HepG2 (cell line): ENCODE results near the gene KRT17. TPM values are rescaled to one million over a fixed set of nuclear protein-coding genes. Genes with fewer than 3 reads are reported as not detected.

Source experiments
- ATF2 ChIP-seq: sonication (generic); formaldehyde crosslinking; IDR thresholded peaks from 2 replicates; pipeline ENCODE4 v1.4.0; 2020; ENCODE audit warnings: missing genetic modification reagents
- ATF4 ChIP-seq, 2 experiments: fragments of 450-650 bp in 1 of 2; sonication (generic) in 1 of 2; formaldehyde crosslinking; IDR thresholded peaks; 2 replicates each; pipeline versions ENCODE4 v1.5.0 to v1.8.0; 2020 to 2022; ENCODE audit warnings: mild to moderate bottlenecking in 1 of 2, missing genetic modification reagents in 1 of 2
- CAMTA2 ChIP-seq: sonication (generic); formaldehyde crosslinking; IDR thresholded peaks from 2 replicates; pipeline ENCODE4 v1.4.0; 2020; ENCODE audit warnings: mild to moderate bottlenecking, missing genetic modification reagents, borderline replicate concordance
- EED ChIP-seq: sonication (generic); formaldehyde crosslinking; IDR thresholded peaks from 2 replicates; pipeline ENCODE4 v1.5.0; 2020; ENCODE audit warnings: mild to moderate bottlenecking, missing genetic modification reagents
- ERF ChIP-seq: IDR thresholded peaks from 2 replicates; pipeline ENCODE4 v1.6.1; 2018; ENCODE audit warnings: missing biosample characterization, missing genetic modification reagents
- GFI1 ChIP-seq: sonication (generic); formaldehyde crosslinking; IDR thresholded peaks from 2 replicates; pipeline ENCODE4 v1.5.0; 2020; ENCODE audit warnings: missing genetic modification reagents, mild to moderate bottlenecking, borderline replicate concordance
- HNF4A ChIP-seq: sonication (generic); formaldehyde crosslinking; IDR thresholded peaks from 2 replicates; pipeline ENCODE4 v1.4.0; 2020; ENCODE audit warnings: missing genetic modification reagents
- HOXA3 ChIP-seq: sonication (generic); formaldehyde crosslinking; IDR thresholded peaks from 2 replicates; pipeline ENCODE4 v1.5.0; 2020; ENCODE audit warnings: missing genetic modification reagents
- ISL2 ChIP-seq: sonication (generic); formaldehyde crosslinking; IDR thresholded peaks from 2 replicates; pipeline ENCODE4 v1.5.0; 2020; ENCODE audit warnings: missing genetic modification reagents
- PITX1 ChIP-seq: sonication (generic); formaldehyde crosslinking; IDR thresholded peaks from 2 replicates; pipeline ENCODE4 v1.5.1; 2020; ENCODE audit warnings: mild to moderate bottlenecking, missing genetic modification reagents
- RFX3 ChIP-seq: IDR thresholded peaks from 2 replicates; pipeline ENCODE4 v1.6.1; 2016; ENCODE audit warnings: missing biosample characterization, missing genetic modification reagents
- RNF2 ChIP-seq: fragments of 450-650 bp; conservative IDR thresholded peaks from 2 replicates; pipeline ENCODE4 v1.6.1; 2016; ENCODE audit warnings: low read depth
- ZBTB46 ChIP-seq: sonication (generic); formaldehyde crosslinking; IDR thresholded peaks from 2 replicates; pipeline ENCODE4 v1.4.0; 2020; ENCODE audit warnings: mild to moderate bottlenecking, missing genetic modification reagents, borderline replicate concordance
- ZHX1 ChIP-seq: sonication (generic); formaldehyde crosslinking; IDR thresholded peaks from 2 replicates; pipeline ENCODE4 v1.8.1; 2022; ENCODE audit warnings: low read depth, mild to moderate bottlenecking, missing genetic modification reagents
- ZNF124 ChIP-seq: sonication (generic); formaldehyde crosslinking; IDR thresholded peaks from 2 replicates; pipeline ENCODE4 v1.4.0; 2020; ENCODE audit warnings: missing genetic modification reagents
- ZNF253 ChIP-seq: sonication (generic); formaldehyde crosslinking; IDR thresholded peaks from 2 replicates; pipeline ENCODE4 v1.8.0; 2022; ENCODE audit warnings: mild to moderate bottlenecking, missing genetic modification reagents, borderline replicate concordance
- ZNF282 ChIP-seq: fragments of 450-650 bp; IDR thresholded peaks from 2 replicates; pipeline ENCODE4 v1.6.1; 2018; ENCODE audit not compliant: partially characterized antibody
- ZNF513 ChIP-seq: sonication (generic); formaldehyde crosslinking; conservative IDR thresholded peaks from 2 replicates; pipeline ENCODE4 v1.5.0; 2020; ENCODE audit warnings: missing genetic modification reagents
- ZNF598 ChIP-seq: sonication (generic); formaldehyde crosslinking; IDR thresholded peaks from 2 replicates; pipeline ENCODE4 v1.5.1; 2020; ENCODE audit warnings: mild to moderate bottlenecking, missing genetic modification reagents, borderline replicate concordance
- ZNF780A ChIP-seq: sonication (generic); formaldehyde crosslinking; IDR thresholded peaks from 2 replicates; pipeline ENCODE4 v1.8.0; 2022; ENCODE audit warnings: mild to moderate bottlenecking, missing genetic modification reagents, moderate library complexity
- ZNF879 ChIP-seq: sonication (generic); formaldehyde crosslinking; IDR thresholded peaks from 2 replicates; pipeline ENCODE4 v1.8.1; 2023; ENCODE audit warnings: missing genetic modification reagents
- polyA plus RNA-seq, 8 experiments: library from polyadenylated mRNA; depleted of rRNA in 3 of 8; stranded (reverse) in 7 of 8; unstranded in 1 of 8; fragments of >200 nt; fragmentation: Illumina TruSeq in 4 of 8; extraction: Trizol in 4 of 8; gene quantifications; 2 replicates each; pipeline versions ENCODE4 v1.2.1 to v1.2.3, GENCODE V29; 2011 to 2016; ENCODE audit warnings: low read depth in 4 of 8, missing spikeins in 1 of 8, mixed read lengths in 1 of 8; ENCODE audit not compliant: insufficient read depth in 1 of 8
- total RNA-seq, 5 experiments: library from RNA; depleted of rRNA; stranded (reverse); fragments of >200 nt; fragmentation: Illumina TruSeq; extraction: Trizol; gene quantifications; 2 replicates each; pipeline ENCODE4 v1.2.3, GENCODE V29; 2016; ENCODE audit warnings: low read depth in 1 of 5

Gene KRT17
- total and polyA plus RNA-seq, 2 of the 13 experiments (the other 11 are each of a cell fraction or from before 2014, with no cell fraction given), result 0.38 to 0.82 TPM

- TF ChIP-seq CAMTA2 (CRISPR knock-in tag) (peak; percentile 94; the same call in 1 of the 2 replicates), ATF4 (CRISPR knock-in tag; IDR thresholded peaks at IDR 0.05) (no peak), ZNF253 (CRISPR knock-in tag) (no peak), GFI1 (no peak), RFX3 (no peak), PITX1 (CRISPR knock-in tag) (no peak), ZHX1 (CRISPR knock-in tag) (no peak), ZNF282 (no peak), ERF (CRISPR knock-in tag) (peak; percentile 59; the same call in 1 of the 2 replicates), ZNF879 (CRISPR knock-in tag) (0 out of 2 replicates have a peak, but pooled peaks have one; percentile 37), ZNF124 (peak; percentile 82; the same call in 1 of the 2 replicates), EED (CRISPR knock-in tag) (no peak), ISL2 (CRISPR knock-in tag) (no peak), HNF4A (CRISPR knock-in tag) (no peak), ZNF598 (CRISPR knock-in tag) (no peak; the same call in 1 of the 2 replicates), HOXA3 (CRISPR knock-in tag) (peak; percentile 17; the same call in 1 of the 2 replicates), ZNF513 (CRISPR knock-in tag) (no peak), ATF2 (CRISPR knock-in tag) (0 out of 2 replicates have a peak, but pooled peaks have one; percentile 19), ZBTB46 (CRISPR knock-in tag) (no peak; the same call in 1 of the 2 replicates), ZNF780A (CRISPR knock-in tag) (no peak), RNF2 (peak; percentile 52; the same call in 1 of the 2 replicates)
These were observed 41.3 kb upstream of the KRT17 start (continued) for GRCh38 chr17:41665566-41666236.
